Measurements from ENCODE around the gene IQGAP1.
A peak's percentile ranks its signal among the peaks of the same experiment; 100 is the strongest.
"Not testable (repeated sequence)": the region's sequence is repeated elsewhere in the genome, so short reads cannot be mapped to it uniquely, and the experiment has no call there.

IQGAP1 gene

GRCh38 chr15:90412356-90413194, 24.5 kb downstream of the IQGAP1 start:
- DNase-seq: peak; percentile 67

GRCh38 chr15:90413411-90414379, 25.7 kb downstream of the IQGAP1 start:
- DNase-seq: no peak

DNA sequence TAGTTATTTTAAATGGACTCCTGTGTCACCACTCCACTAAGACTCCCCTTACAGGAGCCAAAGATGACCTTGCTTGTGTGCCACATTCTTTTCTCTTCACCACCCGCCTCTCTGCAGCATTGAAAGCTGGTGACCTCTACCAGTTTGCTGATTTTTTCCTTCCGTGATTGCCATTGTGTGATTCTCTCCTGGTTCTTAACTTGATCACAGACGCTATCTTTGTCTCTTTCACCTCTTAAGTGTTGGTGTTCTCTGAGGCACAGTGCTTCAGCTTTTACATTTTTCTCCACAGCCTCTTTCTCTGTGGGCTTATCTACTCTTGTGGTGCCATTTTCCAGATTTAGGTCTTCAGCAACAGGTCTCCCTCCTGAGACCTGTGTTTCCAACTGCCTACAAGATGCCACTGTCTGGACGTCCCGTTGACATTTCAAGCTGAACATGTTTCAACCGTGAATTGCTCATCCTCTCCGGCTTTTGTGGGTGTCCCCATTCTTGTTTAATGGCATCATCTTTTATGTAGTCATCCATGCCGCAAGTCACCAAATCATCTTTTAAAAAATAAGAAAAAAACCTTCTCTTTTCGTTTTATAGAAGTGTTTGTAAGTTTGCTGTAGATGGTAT, 26.5 kb downstream of the IQGAP1 start:
- no peak for DNase-seq

DNA sequence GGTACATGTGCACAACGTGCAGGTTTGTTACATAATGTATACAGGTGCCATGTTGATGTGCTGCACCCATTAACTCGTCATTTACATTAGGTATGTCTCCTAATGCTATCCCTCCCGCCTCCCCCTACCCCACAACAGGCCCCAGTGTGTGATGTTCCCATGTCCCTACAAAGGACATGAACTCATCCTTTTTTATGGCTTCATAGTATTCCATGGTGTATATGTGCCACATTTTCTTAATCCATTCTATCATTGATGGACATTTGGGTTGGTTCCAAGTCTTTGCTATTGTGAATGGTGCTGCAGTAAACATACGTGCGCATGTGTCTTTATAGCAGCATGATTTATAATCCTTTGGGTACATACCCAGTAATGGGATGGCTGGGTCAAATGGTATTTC, 28.0 kb downstream of the IQGAP1 start:
- DNase-seq: not testable (repeated sequence)

GRCh38 chr15:90418627-90419026, 30.6 kb downstream of the IQGAP1 start:
- no peak for DNase-seq

GRCh38 chr15:90419206-90419605, 31.2 kb downstream of the IQGAP1 start:
- no peak for DNase-seq

DNA sequence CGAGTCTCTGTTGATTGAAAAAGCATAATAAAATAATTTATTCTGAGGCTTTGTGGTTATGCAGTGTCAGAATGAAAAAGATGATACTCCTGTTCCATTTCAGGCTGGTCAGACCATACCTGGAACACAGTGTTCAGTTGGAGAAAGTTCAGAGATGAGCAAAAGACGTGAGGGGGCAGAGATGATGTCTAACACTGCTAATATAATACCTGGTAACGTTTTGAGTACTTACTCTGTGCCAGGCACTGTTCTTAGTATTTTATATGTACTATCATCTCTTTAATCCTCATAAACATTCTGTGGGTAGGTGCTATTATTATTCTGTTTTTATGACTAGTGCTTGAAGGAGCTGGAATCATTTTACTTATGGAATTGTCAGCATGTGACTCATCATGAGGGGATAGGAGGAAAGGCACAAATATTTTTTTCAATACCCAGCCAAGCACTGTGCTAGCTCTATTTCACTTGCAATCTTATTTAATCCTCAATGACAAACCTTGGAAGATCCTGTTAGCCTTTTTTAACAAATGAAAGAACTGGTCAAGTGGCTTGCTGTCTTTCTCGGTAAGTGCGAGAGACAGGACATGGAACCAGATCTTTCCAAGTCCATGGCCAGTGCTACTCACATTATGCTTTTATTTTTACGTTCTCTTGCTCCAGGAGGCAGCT, 31.8 kb downstream of the IQGAP1 start:
- no peak for DNase-seq

DNA sequence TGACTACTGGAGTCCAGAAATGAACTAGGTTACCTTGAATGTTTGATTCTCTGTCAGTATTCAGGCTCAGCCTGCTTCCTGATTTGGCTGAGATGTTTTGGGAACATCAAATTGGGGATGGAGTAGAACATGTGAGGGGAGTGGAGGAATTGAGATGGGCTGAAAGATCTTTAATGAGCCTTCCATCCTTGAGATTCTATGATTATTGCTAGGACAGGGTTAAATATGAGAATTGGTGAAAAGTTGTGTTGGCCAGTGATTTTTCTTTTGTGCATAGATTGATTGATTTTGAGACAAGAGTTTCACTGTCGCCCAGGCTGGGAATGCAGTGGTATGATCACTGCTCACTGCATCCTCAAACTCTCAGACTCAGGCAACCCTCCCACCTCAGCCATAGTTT, 32.4 kb downstream of the IQGAP1 start:
- no peak for DNase-seq

DNA sequence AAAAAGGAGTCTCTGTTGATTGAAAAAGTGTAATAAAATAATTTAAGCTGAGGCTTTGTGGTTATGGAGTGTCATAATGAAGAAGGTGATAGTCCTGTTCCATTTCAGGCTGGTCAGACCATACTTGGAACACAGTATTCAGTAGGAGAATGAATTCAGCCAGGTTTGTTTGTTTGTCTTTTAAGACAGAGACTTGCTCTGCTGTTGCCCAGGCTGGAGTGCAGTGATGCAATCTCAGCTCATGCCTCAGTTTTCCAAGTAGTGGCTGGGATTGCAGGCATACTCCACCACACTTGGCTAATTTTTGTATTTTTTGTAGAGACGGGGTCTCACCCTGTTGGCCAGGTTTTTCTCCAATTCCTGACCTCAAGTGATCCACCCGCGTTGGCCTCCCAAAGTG, 33.5 kb downstream of the IQGAP1 start:
- DNase-seq: no peak

DNA sequence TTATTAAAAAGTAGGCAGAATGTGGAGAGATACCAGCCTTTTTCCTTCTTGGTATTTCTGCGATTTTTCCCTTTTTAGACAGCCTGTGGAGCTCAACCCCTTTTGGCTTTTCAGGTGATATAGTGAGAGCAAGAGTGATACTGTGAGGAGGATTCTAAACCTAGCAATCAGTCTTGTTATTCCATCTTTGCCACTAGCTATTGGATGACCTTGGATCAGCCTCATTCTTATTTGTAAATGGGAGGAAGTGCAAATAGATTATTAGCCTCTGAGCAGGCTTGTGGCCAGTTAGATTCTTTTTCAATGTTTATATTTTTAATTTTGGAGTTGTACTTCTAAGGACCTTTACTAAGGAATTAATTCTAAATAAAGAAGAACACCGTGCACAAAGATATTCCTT, 34.0 kb downstream of the IQGAP1 start:
- DNase-seq: no peak

DNA sequence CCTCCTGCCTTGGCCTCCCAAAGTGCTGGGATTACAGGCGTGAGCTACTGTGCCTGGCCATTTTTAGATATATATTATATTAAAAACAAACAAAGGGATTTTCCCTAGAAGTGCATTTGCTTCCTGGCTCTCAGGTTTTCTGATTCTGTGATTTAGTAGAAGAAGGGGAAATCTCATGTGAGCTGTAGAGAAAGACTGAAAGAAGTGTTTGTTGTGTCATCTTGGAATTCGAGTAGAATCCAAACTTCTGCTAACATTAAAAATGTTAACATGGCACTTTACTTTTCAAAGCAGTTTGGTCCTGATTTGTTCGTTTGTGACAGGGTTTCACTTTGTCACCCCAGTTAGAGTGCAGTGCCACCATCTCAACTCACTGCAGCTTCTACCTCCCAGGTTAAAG, 34.9 kb downstream of the IQGAP1 start:
- no peak for DNase-seq

- DNase-seq: no peak
Measured at GRCh38 chr15:90423801-90424319, 35.8 kb downstream of the IQGAP1 start.

GRCh38 chr15:90425726-90426346, 37.8 kb downstream of the IQGAP1 start:
- no peak for DNase-seq

GRCh38 chr15:90427185-90427584, 39.1 kb downstream of the IQGAP1 start:
- DNase-seq: no peak

- DNase-seq: no peak
Measured at GRCh38 chr15:90432253-90432652, 44.2 kb downstream of the IQGAP1 start.

- DNase-seq: no peak
Measured at GRCh38 chr15:90435652-90436337, 47.8 kb downstream of the IQGAP1 start.

- DNase-seq: no peak
Measured at GRCh38 chr15:90436952-90437351, 48.9 kb downstream of the IQGAP1 start.

DNA sequence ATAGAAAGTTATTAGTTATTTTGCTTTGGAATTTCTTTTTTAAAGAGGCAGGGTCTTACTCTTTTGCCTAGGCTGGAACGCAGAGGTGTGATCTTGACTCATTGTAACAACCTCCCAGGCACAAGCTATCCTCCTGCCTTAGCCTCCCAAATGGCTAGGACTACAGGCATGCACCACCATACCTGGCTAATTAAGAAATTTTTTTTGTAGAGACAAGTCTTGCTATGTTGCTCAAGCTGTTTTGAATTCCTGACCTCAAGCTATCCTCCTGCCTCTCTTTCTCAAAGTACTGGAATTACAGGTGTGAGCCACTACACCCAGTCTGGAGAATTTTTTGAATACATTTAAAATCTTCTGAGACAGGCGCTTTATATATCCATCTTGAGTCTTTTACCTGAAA, 49.5 kb downstream of the IQGAP1 start:
- DNase-seq: no peak

GRCh38 chr15:90439946-90440345, 51.9 kb downstream of the IQGAP1 start:
- no peak for DNase-seq

DNA sequence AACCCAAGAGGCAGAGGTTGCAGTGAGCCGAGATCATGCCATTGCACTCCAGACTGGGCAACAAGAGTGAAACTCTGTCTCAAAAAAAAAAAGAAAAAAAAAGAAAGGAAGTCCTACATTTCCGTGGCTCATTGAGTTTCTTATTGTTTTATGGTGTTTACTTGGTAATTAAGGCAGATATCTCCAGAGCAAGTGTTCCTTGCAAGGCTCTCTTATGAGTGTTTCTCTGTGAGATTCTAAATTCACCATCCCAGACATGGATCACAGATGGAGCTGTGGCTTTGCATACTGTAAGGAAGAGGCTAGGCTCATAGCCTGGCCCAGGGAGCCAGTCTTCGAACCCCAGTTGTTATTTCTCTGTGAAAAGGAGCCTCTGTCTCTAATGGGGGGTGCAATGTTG, 53.0 kb downstream of the IQGAP1 start:
- no peak for DNase-seq

DNA sequence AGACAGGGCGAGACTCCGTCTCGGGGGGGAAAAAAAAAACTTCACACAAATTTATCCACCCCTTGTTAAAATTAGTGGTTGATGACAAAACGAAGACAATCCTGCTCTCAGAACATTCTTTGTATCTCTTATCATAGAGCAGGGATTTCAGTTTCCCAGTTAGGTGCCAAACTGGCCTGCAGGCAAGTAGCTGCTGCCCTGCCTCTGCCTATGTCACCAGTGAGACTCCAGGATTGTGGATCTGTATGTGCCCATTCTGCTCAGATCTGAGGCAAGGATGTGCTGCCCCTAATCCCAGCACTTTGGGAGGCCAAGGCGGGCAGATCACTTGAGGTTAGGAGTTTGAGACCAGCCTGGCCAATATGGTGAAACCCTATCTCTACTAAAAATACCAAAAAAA, 54.4 kb downstream of the IQGAP1 start:
- no peak for DNase-seq
